Caco-2 (cell line): ENCODE results near the gene RPLP2. TPM values are rescaled to one million over a fixed set of nuclear protein-coding genes. Genes with fewer than 3 reads are reported as not detected.

Experiments used
- BruUV-seq: library from RNA; stranded (reverse); fragments of 400-500 nt; replicated peaks from 2 replicates; lab custom pipeline; 2021; lab: Mats Ljungman, UMichigan
- CTCF ChIA-PET: fragments of 300-600 bp; sonication (Branson Sonifier 250); formaldehyde crosslinking; loops from one replicate; lab custom pipeline; 2022; ENCODE audit warnings: antibody characterized with exemption; lab: Charles Lee
- POLR2A ChIA-PET: fragments of 300-600 bp; sonication (Branson Sonifier 250); formaldehyde crosslinking; loops from one replicate; lab custom pipeline; 2022; ENCODE audit warnings: antibody characterized with exemption; lab: Charles Lee
- DNase-seq, 2 experiments: peaks; one replicate each; pipeline versions ENCODE4 v3.0.0 to v3.0.0-alpha.2; 2020 to 2022
- H3K27me3 ChIP-seq: replicated peaks from 2 replicates; pipeline ENCODE4 v1.6.0; 2011; ENCODE audit warnings: low read length; ENCODE audit not compliant: control insufficient read depth, insufficient read depth
- H3K36me3 ChIP-seq: 2 replicates; pipeline ENCODE4 v1.5.1; 2011; ENCODE audit warnings: low read length; ENCODE audit not compliant: control insufficient read depth, insufficient read depth
- H3K4me1 ChIP-seq: fragments of 250-450 bp; sonication (Bioruptor Pico); 2 replicates; pipeline ENCODE4 v1.5.1; 2020; ENCODE audit warnings: mild to moderate bottlenecking
- H3K4me3 ChIP-seq: 2 replicates; pipeline ENCODE4 v1.5.1; 2011; ENCODE audit warnings: low read depth, mild to moderate bottlenecking, control low read depth, low read length
- H3K9me3 ChIP-seq: fragments of 250-450 bp; sonication (Bioruptor Pico); 2 replicates; pipeline ENCODE4 v1.5.1; 2020; ENCODE audit warnings: mild to moderate bottlenecking, moderate library complexity
- H3K27ac Mint-ChIP-seq: one replicate; pipeline ENCODE4 v1.8.0; 2022; ENCODE audit warnings: mixed read lengths; ENCODE audit not compliant: unreplicated experiment
- H3K27me3 Mint-ChIP-seq: one replicate; pipeline ENCODE4 v1.8.0; 2022; ENCODE audit warnings: mixed read lengths; ENCODE audit not compliant: insufficient read depth, unreplicated experiment
- H3K36me3 Mint-ChIP-seq: one replicate; pipeline ENCODE4 v1.8.0; 2022; ENCODE audit warnings: mild to moderate bottlenecking, mixed read lengths; ENCODE audit not compliant: insufficient read depth, unreplicated experiment
- H3K4me1 Mint-ChIP-seq: one replicate; pipeline ENCODE4 v1.8.0; 2022; ENCODE audit warnings: low read depth, mixed read lengths; ENCODE audit not compliant: unreplicated experiment
- H3K4me3 Mint-ChIP-seq: one replicate; pipeline ENCODE4 v1.8.0; 2022; ENCODE audit warnings: mild to moderate bottlenecking, moderate library complexity, mixed read lengths; ENCODE audit not compliant: unreplicated experiment
- H3K9me3 Mint-ChIP-seq: one replicate; pipeline ENCODE4 v1.8.0; 2022; ENCODE audit warnings: mixed read lengths; ENCODE audit not compliant: unreplicated experiment
- CTCF ChIP-seq, 2 experiments: fragments of 200-600 bp in 1 of 2; IDR thresholded peaks; 1 replicate in 1 of 2; 2 replicates in 1 of 2; pipeline versions ENCODE4 v1.5.1 to v1.8.0; 2011 to 2022; ENCODE audit warnings: antibody characterized with exemption in 1 of 2, control low read depth in 1 of 2, inconsistent platforms in 1 of 2, low read depth in 1 of 2, low read length in 1 of 2, mild to moderate bottlenecking in 1 of 2, moderate library complexity in 1 of 2; ENCODE audit not compliant: insufficient read depth in 1 of 2, severe bottlenecking in 1 of 2, unreplicated experiment in 1 of 2
- intact Hi-C: fragments of 100-400 bp; cut with micrococcal nuclease; formaldehyde crosslinking; loops from one replicate; pipeline ENCODE4 v1.10.0; 2022; ENCODE audit not compliant: unreplicated experiment
- total RNA-seq: library from RNA; stranded (reverse); gene quantifications from 2 replicates; pipeline ENCODE4 v1.2.3, GENCODE V29; 2022

The RPLP2 gene
- total RNA-seq, 1 experiment from 2014 or later, result 2,622 TPM

- POLR2A ChIA-PET, result interaction anchor here (0.6 to 2.5 kb wide), 11 partner anchors 8 to 271 kb away, joined by 3 to 35 read pairs (median 5); partner anchors contain the start of genes CD151, CHID1, CRACR2B and GATD1
- Mint-ChIP-seq H3K27ac (peak overlapping the region; percentile 39), H3K36me3 (peaks cover 61% of the 10 kb centered on the region), H3K4me1 (no peaks in the 10 kb centered on the region), H3K27me3 (no peaks in the 10 kb centered on the region), H3K4me3 (peak overlapping the region; percentile 76), H3K9me3 (no peaks in the 10 kb centered on the region)
- H3K36me3 ChIP-seq, result peaks cover 2% of the 10 kb centered on the region
- no peaks in the 10 kb centered on the region for H3K9me3 ChIP-seq
- no peak for TF ChIP-seq CTCF (IDR thresholded peaks at IDR 0.05; ENCODE audit: insufficient read depth in 1 of 2, low read depth in 1 of 2, low read length in 1 of 2, severe bottlenecking in 1 of 2, unreplicated experiment in 1 of 2)
- H3K27me3 ChIP-seq, result no peaks in the 10 kb centered on the region
- CTCF ChIA-PET, result interaction anchor here (0.6 to 1.8 kb wide), 6 partner anchors 11 to 1318 kb away, joined by 3 to 10 read pairs (median 3); partner anchors contain the start of genes POLR2L and TSPAN4
- TSS peak; percentile 58 for BruUV-seq
- peaks cover 27% of the 10 kb centered on the region for H3K4me1 ChIP-seq
- peak; percentile 92 for DNase-seq
- H3K4me3 ChIP-seq, result peak overlapping the region; percentile 86
- intact Hi-C loops, result loop anchor here (1.0 kb wide), 1 partner anchor 7 kb away; the partner anchor contains the start of gene CRACR2B
These were observed 10.3 kb downstream of the RPLP2 start for GRCh38 chr11:819943-820649.

GRCh38 chr11:820655-821511 lies 11.1 kb downstream of the RPLP2 start:
- BruUV-seq, result no TSS peak
- Histone ChIP-seq H3K36me3 (peaks cover 2% of the 10 kb centered on the region), H3K9me3 (no peaks in the 10 kb centered on the region), H3K4me1 (peaks cover 35% of the 10 kb centered on the region), H3K27me3 (no peaks in the 10 kb centered on the region), H3K4me3 (peak overlapping the region; percentile 86)
- DNase-seq, result no peak
- Mint-ChIP-seq H3K4me1 (no peaks in the 10 kb centered on the region), H3K27me3 (no peaks in the 10 kb centered on the region), H3K27ac (no peak overlapping the region), H3K36me3 (peaks cover 56% of the 10 kb centered on the region), H3K4me3 (peak overlapping the region; percentile 76), H3K9me3 (no peaks in the 10 kb centered on the region)
- TF ChIP-seq CTCF (IDR thresholded peaks at IDR 0.05; ENCODE audit: insufficient read depth in 1 of 2, low read depth in 1 of 2, low read length in 1 of 2, severe bottlenecking in 1 of 2, unreplicated experiment in 1 of 2), result no peak
- intact Hi-C loops, result no loop called here
- CTCF ChIA-PET, result interaction anchor here (1.8 kb wide), 1 partner anchor 10 kb away, joined by 10 read pairs; no protein-coding TSS in a partner anchor
- POLR2A ChIA-PET, result interaction anchor here (0.6 to 2.5 kb wide), 4 partner anchors 10 to 37 kb away, joined by 3 to 35 read pairs (median 19); partner anchors contain the start of genes CD151 and RPLP2
